ENCODE data around the gene CD40.
"Not testable (repeated sequence)": the region's sequence is repeated elsewhere in the genome, so short reads cannot be mapped to it uniquely, and the experiment has no call there.

CD40 gene

GRCh38 chr20:46099491-46100287, 18.4 kb upstream of the CD40 start:
- DNase-seq: no peak

DNA sequence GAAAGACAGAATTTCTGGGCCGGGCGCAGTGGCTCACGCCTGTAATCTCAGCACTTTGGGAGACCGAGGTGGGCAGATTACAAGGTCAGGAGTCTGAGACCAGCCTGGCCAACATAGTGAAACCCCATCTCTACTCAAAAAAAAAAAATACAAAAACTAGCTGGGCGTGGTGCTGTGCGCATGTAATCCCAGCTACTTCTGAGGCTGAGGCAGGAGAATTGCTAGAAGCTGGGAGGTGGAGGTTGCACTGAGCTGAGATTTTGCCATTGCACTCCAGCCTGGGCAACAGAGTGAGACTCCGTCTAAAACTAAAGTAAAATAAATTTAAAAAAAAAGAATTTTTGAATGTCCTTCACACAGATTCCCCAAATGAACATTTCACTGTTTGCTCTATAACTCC, 17.7 kb upstream of the CD40 start:
- not testable (repeated sequence) for DNase-seq

- no peak for DNase-seq
Observed at GRCh38 chr20:46100988-46101387, 17.1 kb upstream of the CD40 start.

GRCh38 chr20:46101957-46102356, 16.2 kb upstream of the CD40 start:
- DNase-seq: no peak

- DNase-seq: no peak
Observed at GRCh38 chr20:46102940-46103339, 15.2 kb upstream of the CD40 start.

DNA sequence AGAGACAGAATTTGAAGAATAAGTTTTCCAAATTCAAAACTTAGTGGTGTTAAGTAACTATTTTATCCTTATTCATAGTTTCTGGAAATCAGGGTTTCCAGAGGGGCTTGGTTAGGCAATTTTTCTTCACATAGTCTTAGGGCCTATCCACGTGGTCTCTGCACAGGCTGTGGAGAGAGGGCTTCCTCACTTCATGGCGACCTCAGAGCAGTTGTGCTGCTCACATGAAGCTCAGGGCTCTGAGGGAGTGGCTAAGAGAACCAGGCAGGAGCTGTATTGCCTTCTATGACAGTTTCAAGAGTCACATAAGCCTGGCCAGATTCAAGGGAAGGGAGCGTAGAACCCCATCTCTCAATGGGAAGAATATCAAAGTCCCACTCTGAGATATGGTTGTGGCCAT, 13.9 kb upstream of the CD40 start:
- DNase-seq: no peak

- DNase-seq: no peak
Observed at GRCh38 chr20:46107061-46107460, 11.1 kb upstream of the CD40 start.

DNA sequence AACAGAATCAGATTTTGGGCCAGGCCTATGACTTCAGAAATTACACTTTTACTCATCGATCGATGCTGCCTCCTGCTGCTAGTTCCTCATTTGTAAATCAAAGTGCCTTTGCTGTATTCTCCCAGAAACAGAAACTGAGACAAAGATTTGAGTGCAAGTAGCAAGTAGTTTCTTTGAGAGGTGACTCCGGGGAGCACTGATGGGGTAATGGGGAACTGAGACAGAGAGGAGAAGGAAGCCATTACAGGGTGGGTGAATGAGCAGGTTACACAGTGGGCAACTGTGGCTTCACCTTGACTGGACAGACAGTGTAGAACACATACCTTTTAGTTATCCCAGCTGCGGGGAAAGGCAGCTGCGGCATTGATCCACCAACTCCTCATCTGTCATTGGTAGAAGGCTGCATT, 9.7 kb upstream of the CD40 start:
- no peak for DNase-seq

GRCh38 chr20:46108976-46109375, 9.1 kb upstream of the CD40 start:
- no peak for DNase-seq

- no peak for DNase-seq
Observed at GRCh38 chr20:46111028-46111835, 6.9 kb upstream of the CD40 start.

GRCh38 chr20:46111836-46112212, 6.3 kb upstream of the CD40 start:
- DNase-seq: no peak

GRCh38 chr20:46112430-46113112, 5.5 kb upstream of the CD40 start:
- DNase-seq: no peak

- DNase-seq: no peak
Observed at GRCh38 chr20:46113113-46113470, 5.0 kb upstream of the CD40 start.

DNA sequence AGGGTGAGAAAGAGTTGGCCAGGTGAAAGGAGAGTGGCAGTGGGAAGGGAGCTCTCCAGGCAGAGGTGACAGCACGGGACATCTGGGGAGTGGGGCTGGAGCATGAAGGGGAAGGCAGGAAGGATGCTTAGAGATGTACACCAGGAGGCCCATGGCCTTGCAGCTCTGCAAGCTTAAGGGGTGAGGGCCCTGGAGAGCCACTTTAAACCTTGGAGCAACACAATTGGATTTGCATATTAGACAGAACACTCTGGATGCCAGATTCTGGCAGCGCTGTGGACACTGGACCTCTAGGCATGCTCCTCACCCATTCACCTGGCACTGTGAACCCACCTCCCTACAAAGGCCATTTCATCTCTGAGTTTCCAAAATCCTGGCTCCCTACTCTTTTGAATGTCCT, 3.7 kb upstream of the CD40 start:
- no peak for DNase-seq

- no peak for DNase-seq
Observed at GRCh38 chr20:46118481-46119020, 437 bp downstream of the CD40 start.

DNA sequence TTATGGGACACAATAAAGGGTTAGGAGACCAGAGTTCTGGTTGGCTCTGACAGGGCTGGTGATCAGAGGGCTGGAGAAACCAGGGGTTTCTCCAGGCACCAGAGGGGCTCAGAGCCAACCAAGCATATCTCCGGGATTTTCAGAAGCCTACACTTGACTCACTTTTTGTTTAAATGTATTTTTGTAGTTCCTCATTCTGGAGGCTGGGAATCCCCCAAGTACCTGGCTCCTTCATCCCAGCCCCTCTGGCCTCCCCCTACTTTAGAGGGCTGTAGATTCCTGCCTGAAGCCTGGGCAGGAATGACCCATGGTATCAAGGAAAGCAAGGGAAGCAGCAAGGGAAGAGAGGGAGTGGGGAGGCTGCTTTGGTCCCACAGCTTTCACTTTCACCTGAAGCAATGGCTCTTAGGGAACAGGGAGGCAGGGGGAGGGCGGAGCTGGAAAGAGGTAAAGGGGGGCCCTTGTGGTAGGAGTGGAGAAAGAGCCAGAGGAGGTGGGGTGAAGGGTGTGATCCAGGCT, 973 bp downstream of the CD40 start:
- DNase-seq: no peak

GRCh38 chr20:46119547-46119946, 1.4 kb downstream of the CD40 start:
- DNase-seq: no peak

GRCh38 chr20:46120136-46120535, 2.0 kb downstream of the CD40 start:
- no peak for DNase-seq

DNA sequence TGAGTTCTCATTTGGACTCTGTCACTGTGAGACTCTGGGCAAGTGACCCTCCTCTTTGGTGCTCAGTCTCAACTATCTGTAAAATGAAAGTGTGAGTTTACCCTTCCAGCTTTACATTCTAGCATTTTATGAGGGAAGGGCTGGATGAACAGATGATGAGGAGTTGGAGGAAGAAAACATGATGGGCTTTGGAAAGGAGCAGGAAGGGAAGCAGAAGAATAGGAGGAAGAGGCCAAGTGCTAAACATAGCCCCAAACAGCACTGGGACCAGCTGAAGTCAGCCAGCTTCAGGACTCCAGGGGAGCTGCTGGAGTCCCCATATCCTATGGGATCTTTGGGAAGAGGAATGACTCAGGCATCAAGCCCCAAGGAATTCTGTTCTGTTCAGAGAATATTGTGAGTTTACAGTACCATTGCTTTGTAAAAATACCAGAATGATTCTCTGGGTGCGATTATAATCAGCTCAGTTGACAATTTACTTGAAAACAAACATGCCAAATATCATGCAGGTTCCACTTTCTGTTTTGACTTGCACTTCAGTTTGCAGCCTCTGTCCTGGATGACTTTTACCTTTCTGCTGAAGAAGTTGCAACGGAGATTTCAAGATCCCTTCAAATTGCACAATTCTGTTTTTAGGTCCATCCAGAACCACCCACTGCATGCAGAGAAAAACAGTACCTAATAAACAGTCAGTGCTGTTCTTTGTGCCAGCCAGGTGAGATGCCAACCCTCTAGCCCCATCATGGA, 3.2 kb downstream of the CD40 start:
- no peak for DNase-seq

DNA sequence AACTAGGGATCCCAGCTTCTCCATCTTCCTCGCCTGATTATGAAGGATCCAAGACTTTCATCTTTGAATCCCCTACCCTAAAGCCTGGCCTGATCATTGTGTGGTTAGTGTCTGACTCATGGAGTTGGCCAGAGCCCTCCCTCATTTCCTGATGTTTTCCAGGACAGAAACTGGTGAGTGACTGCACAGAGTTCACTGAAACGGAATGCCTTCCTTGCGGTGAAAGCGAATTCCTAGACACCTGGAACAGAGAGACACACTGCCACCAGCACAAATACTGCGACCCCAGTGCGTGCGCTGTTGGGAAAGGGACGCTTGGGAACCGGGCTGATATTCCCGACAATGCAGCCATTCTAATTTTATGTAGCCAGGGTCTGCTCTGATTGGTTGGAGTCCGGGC, 4.0 kb downstream of the CD40 start:
- DNase-seq: no peak

DNA sequence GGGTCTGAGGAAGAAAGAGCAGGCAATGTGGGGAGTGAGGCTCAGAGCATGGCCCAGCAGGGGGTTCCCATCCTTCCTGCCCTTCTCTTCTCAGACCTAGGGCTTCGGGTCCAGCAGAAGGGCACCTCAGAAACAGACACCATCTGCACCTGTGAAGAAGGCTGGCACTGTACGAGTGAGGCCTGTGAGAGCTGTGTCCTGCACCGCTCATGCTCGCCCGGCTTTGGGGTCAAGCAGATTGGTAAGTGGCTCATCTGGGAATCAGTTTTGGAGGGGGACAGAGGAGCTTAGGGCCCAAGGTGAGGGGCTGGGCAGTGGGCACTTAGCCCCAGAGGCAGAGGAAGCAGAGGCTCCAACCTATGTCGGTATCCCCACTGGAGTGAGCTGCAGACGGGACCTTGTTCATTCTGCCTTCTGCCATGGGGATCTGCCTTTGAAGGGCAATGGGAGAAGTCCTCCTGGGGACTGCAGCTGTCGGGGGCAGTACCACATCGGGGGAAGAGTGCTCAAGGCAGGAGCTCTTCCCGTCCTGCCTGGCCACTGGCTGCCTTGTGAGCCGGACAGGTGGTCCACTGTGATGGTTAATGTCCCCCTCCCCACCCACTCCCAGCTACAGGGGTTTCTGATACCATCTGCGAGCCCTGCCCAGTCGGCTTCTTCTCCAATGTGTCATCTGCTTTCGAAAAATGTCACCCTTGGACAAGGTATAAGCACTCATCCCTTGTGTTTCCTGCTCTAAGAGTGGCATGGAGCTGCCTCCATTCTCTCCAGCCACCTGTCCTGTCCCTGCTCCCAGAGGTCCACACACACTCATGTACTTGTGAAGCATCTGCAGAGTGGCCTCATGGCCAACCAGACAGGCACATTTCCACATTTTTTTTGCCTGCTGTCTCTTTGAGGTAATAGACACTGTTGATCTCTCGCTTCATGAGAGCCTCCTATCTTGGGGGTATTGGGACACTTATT, 4.7 kb downstream of the CD40 start:
- no peak for DNase-seq
